GM12878 (cell line): ENCODE measurements around the gene ASS1. TPM values are rescaled to one million over a fixed set of nuclear protein-coding genes. Genes with fewer than 3 reads are reported as not detected.

Source experiments
- ATAC-seq: fragments of 200-7000 bp; cut with Tn5 transposase; 3 replicates; pipeline ENCODE4 v1.9.1; 2020; ENCODE audit warnings: mild to moderate bottlenecking, moderate library complexity
- BruUV-seq: library from RNA; stranded (reverse); fragments of 400-500 nt; replicated peaks from 2 replicates; lab custom pipeline; 2021; lab: Mats Ljungman, UMichigan
- CTCF ChIA-PET: fragments of 300-600 bp; sonication (Branson Sonifier 250); formaldehyde crosslinking; extraction: SDS; loops from one replicate; lab custom pipeline; 2021; ENCODE audit warnings: inconsistent platforms; lab: Yijun Ruan, JAX
- POLR2A ChIA-PET: fragments of 350-600 bp; formaldehyde crosslinking; extraction: SDS; loops from one replicate; lab custom pipeline; 2021; ENCODE audit warnings: inconsistent platforms; lab: Charles Lee
- RAD21 ChIA-PET: fragments of 300-600 bp; sonication (Branson Sonifier 250); formaldehyde crosslinking; loops from one replicate; lab custom pipeline; 2023; ENCODE audit warnings: antibody characterized with exemption; ENCODE audit not compliant: unreplicated experiment; lab: Charles Lee
- SMC1A ChIA-PET: fragments of 300-600 bp; sonication (Branson Sonifier 250); formaldehyde crosslinking; loops from one replicate; lab custom pipeline; 2023; ENCODE audit not compliant: unreplicated experiment, uncharacterized antibody; lab: Charles Lee
- DNase-seq: peaks from one replicate; pipeline ENCODE4 v3.0.0-alpha.2; 2011; ENCODE audit warnings: low read depth, low spot score
- FAIRE-seq: peaks from 3 replicates; lab custom pipeline; 2011; peaks lifted over from hg19 to GRCh38; lab: Jason Lieb, UNC
- H2AFZ ChIP-seq: 2 replicates; pipeline ENCODE4 v1.6.0; 2011; ENCODE audit warnings: low read depth, low read length, control low read depth; ENCODE audit not compliant: control insufficient read depth
- H3K27ac ChIP-seq: 2 replicates; pipeline ENCODE4 v1.5.1; 2011; ENCODE audit warnings: control low read depth; ENCODE audit not compliant: control insufficient read depth, insufficient read depth
- H3K27me3 ChIP-seq, 2 experiments: replicated peaks in 1 of 2; 2 replicates each; pipeline versions ENCODE4 v1.6.0 to v1.6.1; 2011; ENCODE audit warnings: low read length in 1 of 2; ENCODE audit not compliant: control insufficient read depth in 2 of 2, insufficient read depth in 2 of 2
- H3K36me3 ChIP-seq, 2 experiments: 2 replicates each; pipeline ENCODE4 v1.5.1; 2011; ENCODE audit warnings: low read length in 1 of 2; ENCODE audit not compliant: control insufficient read depth in 2 of 2, insufficient read depth in 2 of 2
- H3K4me1 ChIP-seq: 2 replicates; pipeline ENCODE4 v1.6.1; 2011; ENCODE audit warnings: mild to moderate bottlenecking, low read length, moderate library complexity, mixed read lengths; ENCODE audit not compliant: control insufficient read depth, insufficient read depth
- H3K4me2 ChIP-seq: 2 replicates; pipeline ENCODE4 v1.6.0; 2011; ENCODE audit warnings: control low read depth; ENCODE audit not compliant: control insufficient read depth, insufficient read depth
- H3K4me3 ChIP-seq: fragments of 200-600 bp; sonication (generic); 2 replicates; pipeline ENCODE4 v1.5.1; 2016
- H3K79me2 ChIP-seq: 2 replicates; pipeline ENCODE4 v1.6.0; 2011; ENCODE audit warnings: low read length; ENCODE audit not compliant: control insufficient read depth, insufficient read depth
- H3K9ac ChIP-seq: 2 replicates; pipeline ENCODE4 v1.8.0; 2011; ENCODE audit warnings: low read length, control low read depth, mixed read lengths; ENCODE audit not compliant: control insufficient read depth, insufficient read depth
- H3K9me3 ChIP-seq: replicated peaks from 3 replicates; pipeline ENCODE4 v1.5.1; 2011; ENCODE audit warnings: mild to moderate bottlenecking, low read length; ENCODE audit not compliant: control insufficient read depth, insufficient read depth
- H4K20me1 ChIP-seq: 2 replicates; pipeline ENCODE4 v1.6.0; 2011; ENCODE audit not compliant: control insufficient read depth, insufficient read depth
- ATF3 ChIP-seq: IDR thresholded peaks from 2 replicates; pipeline ENCODE4 v1.6.1; 2011; ENCODE audit warnings: low read depth, mild to moderate bottlenecking, low read length, moderate library complexity, borderline replicate concordance; ENCODE audit errors: extremely low read depth
- FOXM1 ChIP-seq: IDR thresholded peaks from 2 replicates; pipeline ENCODE4 v1.6.1; 2012; ENCODE audit warnings: low read depth, mild to moderate bottlenecking, inconsistent platforms, low read length, moderate library complexity
- PBX3 ChIP-seq: IDR thresholded peaks from 2 replicates; pipeline ENCODE4 v1.6.1; 2011; ENCODE audit warnings: mild to moderate bottlenecking, low read depth, low read length, moderate library complexity; ENCODE audit not compliant: insufficient replicate concordance
- PML ChIP-seq: IDR thresholded peaks from 2 replicates; pipeline ENCODE4 v1.6.1; 2012; ENCODE audit warnings: low read length, inconsistent platforms
- SREBF2 ChIP-seq: IDR thresholded peaks from 2 replicates; pipeline ENCODE4 v1.6.1; 2012; ENCODE audit warnings: mild to moderate bottlenecking, low read length
- SRF ChIP-seq, 2 experiments: IDR thresholded peaks; 2 replicates each; pipeline ENCODE4 v1.6.1; 2011; ENCODE audit warnings: low read depth in 2 of 2, low read length in 2 of 2, mild to moderate bottlenecking in 1 of 2, moderate library complexity in 1 of 2
- ZBTB33 ChIP-seq: fragments of 450-650 bp; IDR thresholded peaks from 2 replicates; pipeline ENCODE4 v1.6.1; 2017; ENCODE audit warnings: mild to moderate bottlenecking
- whole genome bisulfite sequencing: methylation state at CpG from one replicate; pipeline ENCODE4 v1.1.6; 2016; ENCODE audit warnings: low lambda C conversion rate; ENCODE audit not compliant: insufficient replicate concordance, insufficient coverage; ENCODE audit errors: missing lambda C conversion rate; 5-methylcytosine and 5-hydroxymethylcytosine counted together
- in situ Hi-C: fragments of 300-500 bp; cut with MboI; formaldehyde crosslinking; loops from 9 replicates; pipeline ENCODE4 v1.14.3; 2018; ENCODE audit warnings: mixed read lengths
- intact Hi-C: fragments of 100-400 bp; cut with micrococcal nuclease; formaldehyde crosslinking; loops from one replicate; pipeline ENCODE4 v1.14.2; 2022; ENCODE audit not compliant: unreplicated experiment
- polyA plus RNA-seq, 11 experiments: library from polyadenylated mRNA; depleted of rRNA in 4 of 11; unstranded in 6 of 11; stranded (reverse) in 5 of 11; fragments of >200 nt; fragmentation: Nextera tagmentation in 4 of 11; fragmentation: Illumina TruSeq in 1 of 11; extraction: Ambion mirVana in 4 of 11; extraction: Trizol in 1 of 11; gene quantifications; 1 replicate in 1 of 11; 2 replicates in 10 of 11; pipeline versions ENCODE4 v1.2.1 to v1.2.3, GENCODE V29; 2011 to 2016; ENCODE audit warnings: inconsistent platforms in 2 of 11, missing spikeins in 2 of 11, low read depth in 1 of 11
- total RNA-seq, 4 experiments: library from RNA; depleted of rRNA in 3 of 4; stranded (reverse); fragments of >200 nt in 3 of 4; fragmentation: Illumina TruSeq in 1 of 4; extraction: Trizol in 1 of 4; gene quantifications; 2 replicates each; pipeline versions ENCODE4 v1.2.1 to v1.2.3, GENCODE V29; 2013 to 2021

ASS1 gene
- total and polyA plus RNA-seq, 10 of the 15 experiments (the other 5 are each of a cell fraction or from before 2014, with no cell fraction given) = 0.10 to 6.1 (median 0.28) TPM; not detected in 3

- POLR2A ChIA-PET = no interaction called here
Measured at GRCh38 chr9:130421802-130422276, 22.9 kb upstream of the ASS1 start.

GRCh38 chr9:130422546-130422945 lies 22.2 kb upstream of the ASS1 start:
- H3K79me2 ChIP-seq = no peaks in the 10 kb centered on the region
- POLR2A ChIA-PET = no interaction called here
- ATAC-seq (peak; percentile 27), FAIRE-seq (no peak), DNase-seq (no peak)
- RAD21 ChIA-PET = interaction anchor here (1.0 to 1.1 kb wide), 2 partner anchors 108 to 154 kb away, joined by 3 read pairs; no protein-coding TSS in a partner anchor
- no peaks in the 10 kb centered on the region for H3K9me3 ChIP-seq
- no peak overlapping the region for H2AFZ ChIP-seq
- H3K4me1 ChIP-seq = no peaks in the 10 kb centered on the region; the same call in 1 of the 2 replicates
- 21% methylated on average over 10 of the region's 10 CpGs for WGBS
- H4K20me1 ChIP-seq = no peaks in the 10 kb centered on the region
- no peak overlapping the region for H3K27ac ChIP-seq
- CTCF ChIA-PET = no interaction called here
- intact Hi-C loops = no loop called here
- H3K4me3 ChIP-seq = no peak overlapping the region
- no peak for TF ChIP-seq ZBTB33
- no peak for TF ChIP-seq FOXM1
- no peak for TF ChIP-seq ATF3
- no peak for TF ChIP-seq SREBF2
- TF ChIP-seq, all 136 proteins: peak for 0
- in situ Hi-C loops = no loop called here
- Histone ChIP-seq H3K9ac (no peak overlapping the region), H3K27me3 (no peaks in the 10 kb centered on the region; a peak in 1 of 4 replicates), H3K4me2 (no peak overlapping the region), H3K36me3 (no peaks in the 10 kb centered on the region)
- SMC1A ChIA-PET = interaction anchor here (0.8 to 1.2 kb wide), 2 partner anchors 13 to 44 kb away, joined by 3 read pairs; no protein-coding TSS in a partner anchor
- no TSS peak for BruUV-seq

More at GRCh38 chr9:130421802-130422276, 22.9 kb upstream of the ASS1 start:
- H3K4me2 ChIP-seq = no peak overlapping the region
- no peaks in the 10 kb centered on the region for H3K36me3 ChIP-seq
- 44% methylated on average over 13 of the region's 13 CpGs for WGBS
- ChIA-PET RAD21 (interaction anchor here (0.5 to 1.1 kb wide), 2 partner anchors 81 to 107 kb away, joined by 3 read pairs; no protein-coding TSS in a partner anchor), CTCF (no interaction called here), SMC1A (no interaction called here)
- no peak for ATAC-seq
- FAIRE-seq = no peak
- H2AFZ ChIP-seq = no peak overlapping the region
- BruUV-seq = no TSS peak
- no peaks in the 10 kb centered on the region for H4K20me1 ChIP-seq
- intact Hi-C loops = no loop called here
- H3K79me2 ChIP-seq = no peaks in the 10 kb centered on the region
- no peak for TF ChIP-seq PBX3
- TF ChIP-seq PML = no peak
- no peak for TF ChIP-seq SRF (IDR thresholded peaks at IDR 0.05; ENCODE audit: low read depth in 2 of 2, low read length in 2 of 2)
- TF ChIP-seq, all 136 proteins: peak for 0
- no peaks in the 10 kb centered on the region; a peak in 1 of 4 replicates for H3K27me3 ChIP-seq
- in situ Hi-C loops = no loop called here
- H3K4me3 ChIP-seq = no peak overlapping the region
- no peak for DNase-seq
- no peak overlapping the region for H3K9ac ChIP-seq
- no peaks in the 10 kb centered on the region for H3K9me3 ChIP-seq
- no peaks in the 10 kb centered on the region; the same call in 1 of the 2 replicates for H3K4me1 ChIP-seq
- H3K27ac ChIP-seq = no peak overlapping the region
